ENCODE data around the gene RSPO1. TPM values are rescaled to one million over a fixed set of nuclear protein-coding genes. Genes with fewer than 3 reads are reported as not detected.

Gene RSPO1
- polyA plus RNA-seq, 1 donor from 2014 or later, result not detected

DNA sequence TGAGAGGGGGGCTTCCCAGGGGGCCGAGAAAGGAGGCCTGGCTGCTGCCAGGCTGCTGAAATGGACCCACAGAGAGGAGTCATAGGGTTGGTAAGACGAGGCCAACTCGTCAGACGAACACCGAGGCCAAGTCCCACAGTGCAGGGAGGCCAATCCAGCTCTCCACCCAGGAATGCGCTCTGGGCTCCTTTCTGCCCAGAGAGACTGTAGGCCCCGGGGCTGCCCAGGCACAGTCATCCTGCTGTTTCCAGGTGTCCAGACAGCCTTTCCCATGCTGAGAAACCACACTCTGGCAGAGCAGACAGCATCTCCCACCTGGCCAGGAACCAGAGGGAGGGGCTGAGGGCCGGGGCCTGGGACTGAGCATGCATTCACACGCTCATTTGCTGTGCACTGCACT is 26.7 kb upstream of the RSPO1 start:
- no peaks in the 10 kb centered on the region for H3K9me2 ChIP-seq (ENCODE audit: insufficient read depth, low read length)
- H3K27ac ChIP-seq (ENCODE audit: low read length), result no peak overlapping the region
- H3K79me2 ChIP-seq (replicated peaks; ENCODE audit: insufficient read depth, low read length), result no peaks in the 10 kb centered on the region
- no peak overlapping the region for H2AFZ ChIP-seq (ENCODE audit: low read depth, low read length)
- TF ChIP-seq EP300 (conservative IDR thresholded peaks at IDR 0.05; ENCODE audit: poor library complexity, severe bottlenecking) (no peak), POLR2AphosphoS5 (IDR thresholded peaks at IDR 0.05) (no peak), MXI1 (conservative IDR thresholded peaks at IDR 0.05; ENCODE audit: poor library complexity, severe bottlenecking) (no peak), RAD21 (conservative IDR thresholded peaks at IDR 0.05) (no peak), EZH2 (IDR thresholded peaks at IDR 0.05; ENCODE audit: borderline replicate concordance, insufficient read depth, low read length, poor library complexity, severe bottlenecking) (no peak), REST (IDR thresholded peaks at IDR 0.05; ENCODE audit: borderline replicate concordance) (no peak), TAF1 (IDR thresholded peaks at IDR 0.05; ENCODE audit: low read depth) (no peak), SMC3 (conservative IDR thresholded peaks at IDR 0.05; ENCODE audit: poor library complexity) (no peak)
- TF ChIP-seq, protein P1, sequence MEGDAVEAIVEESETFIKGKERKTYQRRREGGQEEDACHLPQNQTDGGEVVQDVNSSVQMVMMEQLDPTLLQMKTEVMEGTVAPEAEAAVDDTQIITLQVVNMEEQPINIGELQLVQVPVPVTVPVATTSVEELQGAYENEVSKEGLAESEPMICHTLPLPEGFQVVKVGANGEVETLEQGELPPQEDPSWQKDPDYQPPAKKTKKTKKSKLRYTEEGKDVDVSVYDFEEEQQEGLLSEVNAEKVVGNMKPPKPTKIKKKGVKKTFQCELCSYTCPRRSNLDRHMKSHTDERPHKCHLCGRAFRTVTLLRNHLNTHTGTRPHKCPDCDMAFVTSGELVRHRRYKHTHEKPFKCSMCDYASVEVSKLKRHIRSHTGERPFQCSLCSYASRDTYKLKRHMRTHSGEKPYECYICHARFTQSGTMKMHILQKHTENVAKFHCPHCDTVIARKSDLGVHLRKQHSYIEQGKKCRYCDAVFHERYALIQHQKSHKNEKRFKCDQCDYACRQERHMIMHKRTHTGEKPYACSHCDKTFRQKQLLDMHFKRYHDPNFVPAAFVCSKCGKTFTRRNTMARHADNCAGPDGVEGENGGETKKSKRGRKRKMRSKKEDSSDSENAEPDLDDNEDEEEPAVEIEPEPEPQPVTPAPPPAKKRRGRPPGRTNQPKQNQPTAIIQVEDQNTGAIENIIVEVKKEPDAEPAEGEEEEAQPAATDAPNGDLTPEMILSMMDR (IDR thresholded peaks at IDR 0.05; ENCODE audit: poor library complexity, severe bottlenecking), result no peak
- H3K4me2 ChIP-seq (ENCODE audit: low read length), result no peak overlapping the region
- no peaks in the 10 kb centered on the region for H4K20me1 ChIP-seq (ENCODE audit: insufficient read depth)
- no peak overlapping the region for H3K9ac ChIP-seq (ENCODE audit: low read length)
- no peaks in the 10 kb centered on the region for H3K27me3 ChIP-seq (ENCODE audit: insufficient read depth, low read depth, low read length)
- H3K9me3 ChIP-seq (ENCODE audit: low read length), result no peaks in the 10 kb centered on the region
- H3K4me3 ChIP-seq (ENCODE audit: low read length), result no peak overlapping the region
- H3K36me3 ChIP-seq (ENCODE audit: insufficient read depth, low read length), result no peaks in the 10 kb centered on the region
- no peaks in the 10 kb centered on the region for H3F3A ChIP-seq (ENCODE audit: insufficient read depth, low read length, poor library complexity, severe bottlenecking)

DNA sequence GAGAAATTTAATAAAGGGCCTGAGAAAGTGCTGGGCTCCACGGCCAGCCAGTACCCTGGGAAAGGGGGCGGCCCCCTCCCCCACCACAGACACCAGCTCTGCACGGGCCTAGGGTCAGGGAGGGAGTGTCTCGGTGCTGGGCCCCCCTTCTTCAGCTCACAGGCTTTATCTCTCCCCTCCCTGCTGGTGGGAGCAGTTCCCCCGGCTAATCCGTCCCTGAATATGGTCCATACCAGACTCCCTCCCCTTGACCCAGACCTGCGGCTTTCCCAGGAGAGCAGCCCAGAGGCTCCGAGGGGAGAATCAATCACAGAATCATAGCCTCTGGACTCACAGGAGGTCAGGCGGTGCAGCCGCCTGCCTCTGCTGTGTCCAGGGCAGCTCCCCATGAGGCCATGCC is 26.0 kb upstream of the RSPO1 start:
- no peak for TF ChIP-seq TAF1 (IDR thresholded peaks at IDR 0.05; ENCODE audit: low read depth)
- TF ChIP-seq EZH2 (IDR thresholded peaks at IDR 0.05; ENCODE audit: borderline replicate concordance, insufficient read depth, low read length, poor library complexity, severe bottlenecking), result no peak
- TF ChIP-seq REST (IDR thresholded peaks at IDR 0.05; ENCODE audit: borderline replicate concordance), result no peak
- H3K27ac ChIP-seq (ENCODE audit: low read length), result no peak overlapping the region
- no peaks in the 10 kb centered on the region for H3K9me3 ChIP-seq (ENCODE audit: low read length)
- H3K9me2 ChIP-seq (ENCODE audit: insufficient read depth, low read length), result no peaks in the 10 kb centered on the region
- H3K4me2 ChIP-seq (ENCODE audit: low read length), result no peak overlapping the region
- H4K20me1 ChIP-seq (ENCODE audit: insufficient read depth), result no peaks in the 10 kb centered on the region
- H2AFZ ChIP-seq (ENCODE audit: low read depth, low read length), result no peak overlapping the region
- H3K9ac ChIP-seq (ENCODE audit: low read length), result no peak overlapping the region
- H3K36me3 ChIP-seq (ENCODE audit: insufficient read depth, low read length), result no peaks in the 10 kb centered on the region
- H3K27me3 ChIP-seq (ENCODE audit: insufficient read depth, low read depth, low read length), result no peaks in the 10 kb centered on the region
- H3K4me3 ChIP-seq (ENCODE audit: low read length), result no peak overlapping the region
- no peaks in the 10 kb centered on the region for H3K79me2 ChIP-seq (replicated peaks; ENCODE audit: insufficient read depth, low read length)
- no peaks in the 10 kb centered on the region for H3F3A ChIP-seq (ENCODE audit: insufficient read depth, low read length, poor library complexity, severe bottlenecking)

Measured in neural cell (in vitro differentiated cells).